Measurements from ENCODE around the gene UBP1. TPM values are rescaled to one million over a fixed set of nuclear protein-coding genes. Genes with fewer than 3 reads are reported as not detected.

Gene UBP1, protein sequence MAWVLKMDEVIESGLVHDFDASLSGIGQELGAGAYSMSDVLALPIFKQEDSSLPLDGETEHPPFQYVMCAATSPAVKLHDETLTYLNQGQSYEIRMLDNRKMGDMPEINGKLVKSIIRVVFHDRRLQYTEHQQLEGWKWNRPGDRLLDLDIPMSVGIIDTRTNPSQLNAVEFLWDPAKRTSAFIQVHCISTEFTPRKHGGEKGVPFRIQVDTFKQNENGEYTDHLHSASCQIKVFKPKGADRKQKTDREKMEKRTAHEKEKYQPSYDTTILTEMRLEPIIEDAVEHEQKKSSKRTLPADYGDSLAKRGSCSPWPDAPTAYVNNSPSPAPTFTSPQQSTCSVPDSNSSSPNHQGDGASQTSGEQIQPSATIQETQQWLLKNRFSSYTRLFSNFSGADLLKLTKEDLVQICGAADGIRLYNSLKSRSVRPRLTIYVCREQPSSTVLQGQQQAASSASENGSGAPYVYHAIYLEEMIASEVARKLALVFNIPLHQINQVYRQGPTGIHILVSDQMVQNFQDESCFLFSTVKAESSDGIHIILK
- polyA plus RNA-seq (2011; rRNA removed) (83.1 and 104 TPM in 2 replicates), polyA minus RNA-seq (2011; rRNA and poly(A)+ RNA removed) (58.0 and 61.1 TPM in 2 replicates)

GRCh38 chr3:33440328-33441224 is at the start of gene UBP1:
UBP1 (minus strand) TSS chr3:33440405; CDS start chr3:33439848, 557 bp downstream.
- ChIA-PET POLR2A (interaction anchor here (0.6 to 1.4 kb wide), 6 partner anchors 21 to 466 kb away, joined by 3 to 5 read pairs (median 4); partner anchors contain the start of gene PDCD6IP), CTCF (interaction anchor here (0.6 to 1.8 kb wide), 5 partner anchors 15 to 346 kb away, joined by 3 to 9 read pairs (median 3); no protein-coding TSS in a partner anchor)
- no peaks in the 10 kb centered on the region for H3K27me3 ChIP-seq (ENCODE audit: control insufficient read depth, insufficient read depth, low read length)
- H3K9me3 ChIP-seq (ENCODE audit: control insufficient read depth, insufficient read depth, low read length) = no peaks in the 10 kb centered on the region; the same call in 1 of the 2 replicates
- no peak for TF ChIP-seq CTCF (IDR thresholded peaks at IDR 0.05; ENCODE audit: low read depth, low read length)
- peak within 1 kb of the TSS; percentile 86 for H3K4me3 ChIP-seq (ENCODE audit: low read depth, low read length)
- H3K27ac ChIP-seq (ENCODE audit: low read depth, low read length) = peak within 1 kb of the TSS; percentile 99
- peak; percentile 100 for DNase-seq (ENCODE audit: low read depth, low spot score)

GRCh38 chr3:33488683-33489082 is 48.5 kb upstream of the UBP1 start:
- ChIA-PET POLR2A (no interaction called here), CTCF (no interaction called here)
- H3K9me3 ChIP-seq (ENCODE audit: control insufficient read depth, insufficient read depth, low read length) = no peaks in the 10 kb centered on the region
- H3K27ac ChIP-seq (ENCODE audit: low read depth, low read length) = no peak overlapping the region
- TF ChIP-seq CTCF (IDR thresholded peaks at IDR 0.05; ENCODE audit: low read depth, low read length) = no peak
- no peak for DNase-seq (ENCODE audit: low read depth, low spot score)
- H3K4me3 ChIP-seq (ENCODE audit: low read depth, low read length) = no peak overlapping the region
- H3K27me3 ChIP-seq (ENCODE audit: control insufficient read depth, insufficient read depth, low read length) = no peaks in the 10 kb centered on the region

DNA sequence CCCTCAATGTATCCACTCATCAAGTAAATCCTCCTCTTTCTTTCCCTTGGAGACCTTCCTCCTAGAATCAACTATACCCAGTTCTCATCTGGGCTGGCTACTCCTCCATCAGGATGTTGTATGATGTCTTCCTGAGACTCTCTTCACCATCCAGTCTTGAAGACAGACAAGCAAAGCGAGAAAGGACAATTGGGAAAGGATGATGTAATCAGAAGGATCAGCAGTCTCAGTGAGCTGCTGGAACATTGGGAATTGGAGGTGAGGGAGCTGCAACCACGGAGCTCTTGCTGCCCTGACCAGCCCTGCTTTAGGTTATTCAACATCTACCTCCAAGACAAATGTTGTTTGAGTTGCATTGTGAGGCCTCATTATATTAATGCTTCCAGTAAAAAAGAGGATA is 48.0 kb upstream of the UBP1 start:
- no peak for TF ChIP-seq CTCF (IDR thresholded peaks at IDR 0.05; ENCODE audit: low read depth, low read length)
- ChIA-PET POLR2A (no interaction called here), CTCF (no interaction called here)
- H3K9me3 ChIP-seq (ENCODE audit: control insufficient read depth, insufficient read depth, low read length) = no peaks in the 10 kb centered on the region
- no peak overlapping the region for H3K27ac ChIP-seq (ENCODE audit: low read depth, low read length)
- no peak for DNase-seq (ENCODE audit: low read depth, low spot score)
- no peaks in the 10 kb centered on the region for H3K27me3 ChIP-seq (ENCODE audit: control insufficient read depth, insufficient read depth, low read length)
- H3K4me3 ChIP-seq (ENCODE audit: low read depth, low read length) = no peak overlapping the region

- TF ChIP-seq CTCF (IDR thresholded peaks at IDR 0.05; ENCODE audit: low read depth, low read length) = no peak
- DNase-seq (ENCODE audit: low read depth, low spot score) = no peak
- no peak overlapping the region for H3K27ac ChIP-seq (ENCODE audit: low read depth, low read length)
- no peaks in the 10 kb centered on the region for H3K27me3 ChIP-seq (ENCODE audit: control insufficient read depth, insufficient read depth, low read length)
- CTCF ChIA-PET = interaction anchor here (1.1 kb wide), 1 partner anchor 41 kb away, joined by 3 read pairs; no protein-coding TSS in a partner anchor
- H3K9me3 ChIP-seq (ENCODE audit: control insufficient read depth, insufficient read depth, low read length) = no peaks in the 10 kb centered on the region
- POLR2A ChIA-PET = no interaction called here
- no peak overlapping the region for H3K4me3 ChIP-seq (ENCODE audit: low read depth, low read length)
Observed at GRCh38 chr3:33482111-33482521, 41.9 kb upstream of the UBP1 start.
